ENCODE measurements around the gene INSM2. TPM values are rescaled to one million over a fixed set of nuclear protein-coding genes. Genes with fewer than 3 reads are reported as not detected.

INSM2 gene
- total RNA-seq, 1 donor from 2014 or later, result 0.98 TPM

DNA sequence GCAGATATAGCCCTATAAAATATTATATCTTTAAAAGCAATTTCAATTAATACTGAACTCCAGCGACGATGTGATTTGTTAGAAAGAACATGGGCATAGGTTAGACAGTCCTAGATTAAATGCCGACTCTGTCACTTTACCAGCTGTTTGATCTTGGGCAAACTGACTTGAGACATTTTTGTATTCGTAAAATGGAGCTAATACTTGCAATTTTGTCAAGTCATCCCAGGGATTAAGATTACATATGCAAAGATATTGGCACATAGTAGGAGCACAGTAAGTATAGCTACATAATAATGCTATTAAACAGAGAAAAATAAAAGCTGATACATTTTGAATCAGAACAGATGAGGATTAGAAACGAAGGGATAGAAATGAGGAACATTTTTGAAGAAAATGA lies 9.0 kb downstream of the INSM2 start:
- intact Hi-C loops (cut with DNase I), result no loop called here
- H3K4me1 ChIP-seq, result no peaks in the 10 kb centered on the region
- no peak overlapping the region for H3K4me3 ChIP-seq
- TF ChIP-seq, protein P1, sequence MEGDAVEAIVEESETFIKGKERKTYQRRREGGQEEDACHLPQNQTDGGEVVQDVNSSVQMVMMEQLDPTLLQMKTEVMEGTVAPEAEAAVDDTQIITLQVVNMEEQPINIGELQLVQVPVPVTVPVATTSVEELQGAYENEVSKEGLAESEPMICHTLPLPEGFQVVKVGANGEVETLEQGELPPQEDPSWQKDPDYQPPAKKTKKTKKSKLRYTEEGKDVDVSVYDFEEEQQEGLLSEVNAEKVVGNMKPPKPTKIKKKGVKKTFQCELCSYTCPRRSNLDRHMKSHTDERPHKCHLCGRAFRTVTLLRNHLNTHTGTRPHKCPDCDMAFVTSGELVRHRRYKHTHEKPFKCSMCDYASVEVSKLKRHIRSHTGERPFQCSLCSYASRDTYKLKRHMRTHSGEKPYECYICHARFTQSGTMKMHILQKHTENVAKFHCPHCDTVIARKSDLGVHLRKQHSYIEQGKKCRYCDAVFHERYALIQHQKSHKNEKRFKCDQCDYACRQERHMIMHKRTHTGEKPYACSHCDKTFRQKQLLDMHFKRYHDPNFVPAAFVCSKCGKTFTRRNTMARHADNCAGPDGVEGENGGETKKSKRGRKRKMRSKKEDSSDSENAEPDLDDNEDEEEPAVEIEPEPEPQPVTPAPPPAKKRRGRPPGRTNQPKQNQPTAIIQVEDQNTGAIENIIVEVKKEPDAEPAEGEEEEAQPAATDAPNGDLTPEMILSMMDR (IDR thresholded peaks at IDR 0.05), result no peak
- TF ChIP-seq POLR2AphosphoS5 (IDR thresholded peaks at IDR 0.05; ENCODE audit: insufficient read depth in 1 of 2, low read depth in 1 of 2), result no peak
- no peak for TF ChIP-seq POLR2A (IDR thresholded peaks at IDR 0.05)
- H3K36me3 ChIP-seq, result peaks cover 0 to 4% of the 10 kb centered on the region in 2 donors
- no peaks in the 10 kb centered on the region for H3K9me3 ChIP-seq
- H3K27ac ChIP-seq, result no peak overlapping the region
- H3K27me3 ChIP-seq, result no peaks in the 10 kb centered on the region
- no peak for DNase-seq (ENCODE audit: extremely low spot score in 2 of 2)

DNA sequence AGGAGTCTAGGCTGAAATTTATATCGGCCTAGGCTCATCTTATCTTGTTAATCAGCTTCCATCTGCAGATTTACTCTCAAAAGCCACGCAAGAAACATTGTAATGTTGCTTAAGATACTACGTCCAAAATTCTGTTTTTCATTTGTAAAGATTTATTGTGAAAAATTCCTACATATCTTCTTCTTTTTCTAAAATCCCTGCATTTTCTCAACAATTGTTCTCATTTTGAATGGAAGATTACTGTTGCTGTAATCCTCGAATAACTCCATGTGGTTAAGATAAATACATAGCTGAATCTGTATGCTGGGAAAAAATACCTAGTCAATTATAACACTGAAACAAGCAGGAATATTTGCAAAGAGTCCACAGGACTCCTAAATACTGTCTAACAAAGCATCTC lies 15.6 kb downstream of the INSM2 start:
- TF ChIP-seq POLR2A (IDR thresholded peaks at IDR 0.05) (no peak), POLR2AphosphoS5 (IDR thresholded peaks at IDR 0.05; ENCODE audit: insufficient read depth in 1 of 2, low read depth in 1 of 2) (no peak)
- TF ChIP-seq, protein P1 (IDR thresholded peaks at IDR 0.05), result no peak
- H3K4me3 ChIP-seq, result no peak overlapping the region
- no peak for DNase-seq (ENCODE audit: extremely low spot score in 2 of 2)
- no peaks in the 10 kb centered on the region for H3K36me3 ChIP-seq
- H3K27ac ChIP-seq, result no peak overlapping the region
- H3K4me1 ChIP-seq, result no peaks in the 10 kb centered on the region
- H3K27me3 ChIP-seq, result no peaks in the 10 kb centered on the region
- intact Hi-C loops (cut with DNase I), result no loop called here
- no peaks in the 10 kb centered on the region for H3K9me3 ChIP-seq

DNA sequence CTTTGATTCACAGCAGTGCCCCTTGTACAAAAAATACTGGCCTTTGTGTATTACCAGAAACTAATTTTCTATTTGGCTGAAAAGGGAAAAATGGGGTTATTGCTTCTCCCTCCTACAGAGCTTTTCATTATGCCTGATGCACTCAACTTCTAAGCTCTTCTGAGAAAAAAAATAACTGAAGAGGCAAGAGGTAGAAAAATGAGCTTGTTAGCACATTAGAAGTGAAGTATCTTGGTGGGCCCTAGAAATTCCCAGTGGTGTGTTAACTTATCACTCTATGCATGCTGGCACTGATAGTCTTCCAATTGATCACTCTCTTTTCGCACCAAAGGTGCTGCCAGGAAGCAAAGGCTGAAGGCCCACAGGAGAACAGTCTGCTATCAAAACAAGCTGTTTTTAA lies 17.1 kb downstream of the INSM2 start:
- Histone ChIP-seq H3K27me3 (no peaks in the 10 kb centered on the region), H3K36me3 (no peaks in the 10 kb centered on the region), H3K27ac (no peak overlapping the region), H3K9me3 (no peaks in the 10 kb centered on the region), H3K4me3 (no peak overlapping the region), H3K4me1 (no peaks in the 10 kb centered on the region)
- intact Hi-C loops (cut with DNase I), result no loop called here
- no peak for TF ChIP-seq POLR2AphosphoS5 (IDR thresholded peaks at IDR 0.05; ENCODE audit: insufficient read depth in 1 of 2, low read depth in 1 of 2)
- no peak for TF ChIP-seq POLR2A (IDR thresholded peaks at IDR 0.05)
- TF ChIP-seq, protein P1 (IDR thresholded peaks at IDR 0.05), result no peak
- no peak for DNase-seq (ENCODE audit: extremely low spot score in 2 of 2)

DNA sequence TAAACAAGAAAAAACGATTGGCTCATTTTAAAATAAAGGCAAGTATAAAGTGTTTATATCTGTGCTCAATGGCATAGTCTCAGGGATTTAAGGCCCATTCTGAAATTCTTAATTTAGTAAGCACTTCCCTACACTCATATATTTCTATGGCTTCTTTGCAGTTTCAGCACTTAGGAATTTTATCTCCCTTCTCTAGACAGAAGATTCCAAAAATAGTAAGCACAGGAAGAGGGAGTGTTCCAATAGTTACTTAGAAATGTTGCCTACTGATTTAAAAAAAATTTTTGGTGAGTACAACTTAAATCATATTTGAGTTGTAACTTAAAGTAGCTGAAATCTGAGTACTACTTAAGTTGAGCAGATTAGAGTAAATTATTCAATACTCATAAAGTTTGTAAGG lies 19.8 kb downstream of the INSM2 start:
- H3K27me3 ChIP-seq, result no peaks in the 10 kb centered on the region

DNA sequence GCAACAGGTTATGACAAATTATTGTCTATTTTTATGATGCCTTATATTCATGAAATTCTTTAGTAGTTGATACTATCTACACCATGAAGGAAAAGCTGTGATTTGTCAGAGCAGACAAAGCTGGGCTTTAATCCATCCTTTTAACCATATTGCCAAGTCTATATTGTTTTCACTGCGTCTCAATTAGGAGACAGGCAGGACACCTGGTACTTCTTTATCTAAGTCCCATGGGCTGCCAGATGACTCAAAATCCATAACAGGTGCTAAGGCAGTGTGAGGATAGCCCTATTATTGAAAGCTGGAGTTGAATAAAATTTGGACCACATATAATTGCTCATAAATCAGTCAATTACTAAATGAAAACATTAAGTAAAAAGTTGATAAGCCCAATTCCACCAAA lies 22.6 kb downstream of the INSM2 start:
- intact Hi-C loops (cut with DNase I), result no loop called here
- no peaks in the 10 kb centered on the region for H3K4me1 ChIP-seq
- DNase-seq (ENCODE audit: extremely low spot score in 2 of 2), result no peak
- no peak overlapping the region for H3K27ac ChIP-seq
- no peaks in the 10 kb centered on the region for H3K36me3 ChIP-seq
- no peaks in the 10 kb centered on the region for H3K27me3 ChIP-seq
- H3K9me3 ChIP-seq, result no peaks in the 10 kb centered on the region
- H3K4me3 ChIP-seq, result no peak overlapping the region
- TF ChIP-seq, protein P1 (IDR thresholded peaks at IDR 0.05), result no peak
- TF ChIP-seq POLR2AphosphoS5 (IDR thresholded peaks at IDR 0.05; ENCODE audit: insufficient read depth in 1 of 2, low read depth in 1 of 2) (no peak), POLR2A (IDR thresholded peaks at IDR 0.05) (no peak)

More for the DNA sequence above, 19.8 kb downstream of the INSM2 start:
- H3K27ac ChIP-seq, result no peak overlapping the region
- intact Hi-C loops (cut with DNase I), result no loop called here
- H3K36me3 ChIP-seq, result no peaks in the 10 kb centered on the region
- no peaks in the 10 kb centered on the region for H3K4me1 ChIP-seq
- no peaks in the 10 kb centered on the region for H3K9me3 ChIP-seq
- H3K4me3 ChIP-seq, result no peak overlapping the region
- TF ChIP-seq POLR2AphosphoS5 (IDR thresholded peaks at IDR 0.05; ENCODE audit: insufficient read depth in 1 of 2, low read depth in 1 of 2) (no peak), POLR2A (IDR thresholded peaks at IDR 0.05) (no peak)
- TF ChIP-seq, protein P1 (IDR thresholded peaks at IDR 0.05), result no peak
- no peak for DNase-seq (ENCODE audit: extremely low spot score in 2 of 2)
